K562 (cell line): ENCODE measurements around the gene AGO1. TPM values are rescaled to one million over a fixed set of nuclear protein-coding genes. Genes with fewer than 3 reads are reported as not detected.

Experiments used
- ATAC-seq: fragments of 200-7000 bp; cut with Tn5 transposase; 3 replicates; pipeline ENCODE4 v1.9.1; 2020; ENCODE audit warnings: moderate library complexity
- BruUV-seq: library from RNA; stranded (reverse); fragments of 400-500 nt; replicated peaks from 2 replicates; lab custom pipeline; 2021; lab: Mats Ljungman, UMichigan
- CTCF ChIA-PET: fragments of 300-600 bp; formaldehyde crosslinking; extraction: SDS; loops from one replicate; lab custom pipeline; 2021; ENCODE audit warnings: low intra/inter-chr PET ratio; lab: Yijun Ruan, JAX
- POLR2A ChIA-PET: fragments of 300-600, 350-650 bp; sonication (Branson Sonifier 250); formaldehyde crosslinking; extraction: SDS; loops from one replicate; lab custom pipeline; 2021; ENCODE audit warnings: antibody characterized with exemption, inconsistent platforms; lab: Yijun Ruan, JAX
- DNase-seq, 4 experiments: peaks; one replicate each; pipeline versions ENCODE4 v3.0.0 to v3.0.0-alpha.2; 2011 to 2018; ENCODE audit warnings: low spot score in 3 of 4, mixed read lengths in 3 of 4; ENCODE audit errors: extremely low read depth in 1 of 4
- FAIRE-seq: peaks from 2 replicates; lab custom pipeline; 2011; peaks lifted over from hg19 to GRCh38; lab: Jason Lieb, UNC
- H2AFZ ChIP-seq: 2 replicates; pipeline ENCODE4 v1.6.0; 2011; ENCODE audit warnings: low read depth, low read length, control low read depth, inconsistent platforms
- H3K27ac ChIP-seq: fragments of 200-600 bp; 3 replicates; pipeline ENCODE4 v1.8.0; 2011; ENCODE audit warnings: low read depth, mild to moderate bottlenecking, control low read depth, inconsistent platforms, low read length, moderate library complexity, mixed read lengths; ENCODE audit errors: extremely low read depth
- H3K27me3 ChIP-seq, 2 experiments: fragments of 300-600 bp in 1 of 2; 2 replicates in 1 of 2; 3 replicates in 1 of 2; pipeline versions ENCODE4 v1.6.0 to v1.8.0; 2011; ENCODE audit warnings: inconsistent platforms in 2 of 2, low read length in 2 of 2, mild to moderate bottlenecking in 1 of 2, mixed read lengths in 1 of 2, moderate library complexity in 1 of 2; ENCODE audit not compliant: control insufficient read depth in 2 of 2, insufficient read depth in 2 of 2
- H3K36me3 ChIP-seq: fragments of 300-600 bp; 3 replicates; pipeline ENCODE4 v1.8.0; 2011; ENCODE audit warnings: mild to moderate bottlenecking, low read length, inconsistent platforms; ENCODE audit not compliant: control insufficient read depth, insufficient read depth
- H3K4me1 ChIP-seq, 2 experiments: fragments of 200-600 bp in 1 of 2; replicated peaks in 1 of 2; 2 replicates in 1 of 2; 3 replicates in 1 of 2; pipeline versions ENCODE4 v1.5.1 to v1.8.0; 2011; ENCODE audit warnings: inconsistent platforms in 2 of 2, low read length in 2 of 2, mild to moderate bottlenecking in 1 of 2, mixed read lengths in 1 of 2, moderate library complexity in 1 of 2; ENCODE audit not compliant: control insufficient read depth in 2 of 2, insufficient read depth in 2 of 2
- H3K4me2 ChIP-seq: 2 replicates; pipeline ENCODE4 v1.6.1; 2011; ENCODE audit warnings: low read length, control low read depth, inconsistent platforms, mixed read lengths; ENCODE audit not compliant: insufficient read depth
- H3K4me3 ChIP-seq: fragments of 200-600 bp; sonication (generic), shearing (Covaris generic); 2 replicates; pipeline ENCODE4 v1.5.1; 2016; ENCODE audit warnings: control low read depth, inconsistent platforms
- H3K79me2 ChIP-seq: fragments of 200-600 bp; 3 replicates; pipeline ENCODE4 v1.8.0; 2011; ENCODE audit warnings: low read length, inconsistent platforms; ENCODE audit not compliant: control insufficient read depth, insufficient read depth
- H3K9ac ChIP-seq, 2 experiments: 2 replicates each; pipeline versions ENCODE4 v1.6.0 to v1.6.1; 2011; ENCODE audit warnings: low read depth in 2 of 2, low read length in 2 of 2, control low read depth in 1 of 2, inconsistent platforms in 1 of 2, mild to moderate bottlenecking in 1 of 2, mixed read lengths in 1 of 2; ENCODE audit not compliant: insufficient read depth in 1 of 2
- H3K9me1 ChIP-seq: one replicate; pipeline ENCODE4 v1.6.0; 2011; ENCODE audit warnings: inconsistent platforms, mild to moderate bottlenecking, low read length, moderate library complexity; ENCODE audit not compliant: control insufficient read depth, insufficient read depth
- H3K9me3 ChIP-seq: replicated peaks from 2 replicates; pipeline ENCODE4 v1.5.1; 2011; ENCODE audit warnings: low read depth, low read length, inconsistent platforms; ENCODE audit not compliant: control insufficient read depth, insufficient read depth
- H4K20me1 ChIP-seq: replicated peaks from 2 replicates; pipeline ENCODE4 v1.6.1; 2011; ENCODE audit warnings: low read length, inconsistent platforms, mixed read lengths; ENCODE audit not compliant: control insufficient read depth, insufficient read depth
- ARID1B ChIP-seq: fragments of 450-650 bp; IDR thresholded peaks from 2 replicates; pipeline ENCODE4 v1.6.1; 2016; ENCODE audit warnings: antibody characterized with exemption, mild to moderate bottlenecking, inconsistent platforms
- CEBPB ChIP-seq: fragments of 450-650 bp; IDR thresholded peaks from 2 replicates; pipeline ENCODE4 v1.6.1; 2016; ENCODE audit warnings: missing genetic modification characterization, missing compliant biosample characterization
- DPF2 ChIP-seq: fragments of 450-650 bp; IDR thresholded peaks from 2 replicates; pipeline ENCODE4 v1.6.1; 2016
- EGR1 ChIP-seq: fragments of 450-650 bp; conservative IDR thresholded peaks from 2 replicates; pipeline ENCODE4 v1.6.1; 2017; ENCODE audit warnings: mild to moderate bottlenecking
- HDAC2 ChIP-seq: fragments of 450-650 bp; IDR thresholded peaks from 2 replicates; pipeline ENCODE4 v1.6.1; 2016; ENCODE audit warnings: mild to moderate bottlenecking
- ILK ChIP-seq: fragments of 450-650 bp; IDR thresholded peaks from 2 replicates; pipeline ENCODE4 v1.6.1; 2016; ENCODE audit warnings: missing genetic modification characterization, low read depth, mild to moderate bottlenecking, missing compliant biosample characterization, moderate library complexity, borderline replicate concordance
- KAT7 ChIP-seq: sonication (generic); formaldehyde crosslinking; IDR thresholded peaks from 2 replicates; pipeline ENCODE4 v1.8.0; 2022; ENCODE audit warnings: missing genetic modification reagents, mild to moderate bottlenecking, borderline replicate concordance
- NCOR1 ChIP-seq: fragments of 450-650 bp; IDR thresholded peaks from 2 replicates; pipeline ENCODE4 v1.6.1; 2016; ENCODE audit warnings: mild to moderate bottlenecking, moderate library complexity
- NFATC3 ChIP-seq: fragments of 450-650 bp; IDR thresholded peaks from 2 replicates; pipeline ENCODE4 v1.6.1; 2017; ENCODE audit warnings: mild to moderate bottlenecking
- SMARCB1 ChIP-seq: IDR thresholded peaks from 2 replicates; pipeline ENCODE4 v1.6.1; 2011; ENCODE audit warnings: improper control_type of control experiment, low read depth; ENCODE audit not compliant: insufficient read length
- STAT6 ChIP-seq: sonication (generic); formaldehyde crosslinking; IDR thresholded peaks from 2 replicates; pipeline ENCODE4 v1.8.1; 2023; ENCODE audit warnings: mild to moderate bottlenecking, missing genetic modification reagents
- TFE3 ChIP-seq: fragments of 450-650 bp; formaldehyde crosslinking; IDR thresholded peaks from 2 replicates; pipeline ENCODE4 v1.4.0; 2020; ENCODE audit warnings: mild to moderate bottlenecking, mixed read lengths
- TGIF2 ChIP-seq: sonication (generic); formaldehyde crosslinking; IDR thresholded peaks from 2 replicates; pipeline ENCODE4 v1.8.1; 2022; ENCODE audit warnings: mild to moderate bottlenecking, missing genetic modification reagents, moderate library complexity
- ZFPM2 ChIP-seq: fragments of 250-450 bp; sonication (Bioruptor Pico); IDR thresholded peaks from 2 replicates; pipeline ENCODE4 v1.5.1; 2022; ENCODE audit warnings: mild to moderate bottlenecking
- WGBS: fragments of 100-300 bp; shearing (Covaris generic); methylation state at CpG from one replicate; pipeline ENCODE4 v1.1.6; 2016; ENCODE audit warnings: low coverage, mixed read lengths; ENCODE audit not compliant: insufficient coverage; ENCODE audit errors: missing lambda C conversion rate; 5-methylcytosine and 5-hydroxymethylcytosine counted together
- in situ Hi-C: fragments of 300-500 bp; cut with MboI; formaldehyde crosslinking; loops from 4 replicates; pipeline ENCODE4 v1.15.0; 2018; ENCODE audit warnings: inconsistent platforms, mixed read lengths
- intact Hi-C: fragments of 100-400 bp; cut with micrococcal nuclease; formaldehyde crosslinking; loops from 2 replicates; pipeline ENCODE4 v1.14.2; 2022
- polyA plus RNA-seq, 8 experiments: library from polyadenylated mRNA; depleted of rRNA in 4 of 8; stranded (reverse) in 5 of 8; unstranded in 3 of 8; fragments of >200 nt; fragmentation: Nextera tagmentation in 2 of 8; fragmentation: Illumina TruSeq in 1 of 8; extraction: Ambion mirVana in 2 of 8; extraction: Trizol in 1 of 8; gene quantifications; 2 replicates each; pipeline versions ENCODE4 v1.2.1 to v1.2.3, GENCODE V29; 2011 to 2014; ENCODE audit warnings: inconsistent platforms in 1 of 8, missing spikeins in 1 of 8
- total RNA-seq, 7 experiments: library from RNA; depleted of rRNA in 6 of 7; stranded (reverse); fragments of >200 nt in 6 of 7; fragmentation: Illumina TruSeq in 2 of 7; extraction: Trizol in 2 of 7; gene quantifications; 2 replicates each; pipeline versions ENCODE4 v1.2.1 to v1.2.3, GENCODE V29; 2011 to 2021; ENCODE audit warnings: low replicate concordance in 1 of 7

The AGO1 gene
- total and polyA plus RNA-seq, 9 of the 15 experiments (the other 6 are each of a cell fraction or from before 2014, with no cell fraction given), result 7.3 to 64.2 (median 26.0) TPM

GRCh38 chr1:35959304-35959703, 76.3 kb downstream of the AGO1 start:
- 84% methylated on average over 3 of the region's 3 CpGs for WGBS
- Histone ChIP-seq H3K27ac (no peak overlapping the region), H3K9me1 (no peaks in the 10 kb centered on the region), H4K20me1 (no peaks in the 10 kb centered on the region), H3K4me2 (no peak overlapping the region), H3K9ac (no peak overlapping the region), H3K79me2 (peaks cover 14% of the 10 kb centered on the region; the same call in 1 of the 3 replicates), H3K9me3 (no peaks in the 10 kb centered on the region), H3K4me1 (no peaks in the 10 kb centered on the region), H3K36me3 (peaks cover 7% of the 10 kb centered on the region; the same call in 2 of the 3 replicates), H2AFZ (no peak overlapping the region), H3K27me3 (no peaks in the 10 kb centered on the region), H3K4me3 (no peak overlapping the region)
- DNase-seq (no peak), ATAC-seq (no peak), FAIRE-seq (no peak)
- CTCF ChIA-PET, result no interaction called here
- BruUV-seq, result no TSS peak
- TF ChIP-seq SMARCB1, result no peak
- in situ Hi-C loops (no loop called here), intact Hi-C loops (no loop called here)
- POLR2A ChIA-PET, result interaction anchor here (0.9 to 1.8 kb wide), 4 partner anchors 12 to 28 kb away, joined by 3 to 4 read pairs (median 4); partner anchors contain the start of gene AGO3

- FAIRE-seq (no peak), ATAC-seq (peak; percentile 31; the same call in 1 of the 3 replicates), DNase-seq (peak in 1 of 4 experiments; percentile 8)
- no TSS peak for BruUV-seq
- in situ Hi-C loops, result no loop called here
- Histone ChIP-seq H3K9me1 (no peaks in the 10 kb centered on the region), H3K4me2 (no peak overlapping the region), H3K9me3 (no peaks in the 10 kb centered on the region), H3K4me3 (no peak overlapping the region), H2AFZ (no peak overlapping the region), H3K36me3 (peaks cover 9% of the 10 kb centered on the region), H3K9ac (no peak overlapping the region), H4K20me1 (no peaks in the 10 kb centered on the region), H3K27ac (no peak overlapping the region), H3K27me3 (no peaks in the 10 kb centered on the region), H3K79me2 (0 out of 3 replicates have a peak, but pooled peaks cover 9% of the 10 kb centered on the region), H3K4me1 (no peaks in the 10 kb centered on the region)
- intact Hi-C loops, result no loop called here
- POLR2A ChIA-PET, result no interaction called here
- CTCF ChIA-PET, result no interaction called here
- 42% methylated on average over 2 of the region's 2 CpGs for WGBS
- TF ChIP-seq ZFPM2 (no peak), EGR1 (no peak), DPF2 (no peak), KAT7 (CRISPR knock-in tag) (no peak), TFE3 (no peak), STAT6 (CRISPR knock-in tag) (no peak), ILK (tag) (no peak), ARID1B (peak; percentile 43), CEBPB (tag) (peak; percentile 74), HDAC2 (no peak), NCOR1 (peak; percentile 58), TGIF2 (CRISPR knock-in tag) (no peak), NFATC3 (no peak)
Measured at GRCh38 chr1:35962952-35963351, 79.9 kb downstream of the AGO1 start.
